BJ (cell line): ENCODE data around the gene IL18RAP. TPM values are rescaled to one million over a fixed set of nuclear protein-coding genes. Genes with fewer than 3 reads are reported as not detected.

ENCODE experiments used
- CTCF ChIA-PET: fragments of 350-600 bp; formaldehyde crosslinking; extraction: SDS; loops from one replicate; lab custom pipeline; 2021; ENCODE audit warnings: antibody characterized with exemption, inconsistent platforms; lab: Yijun Ruan, JAX
- POLR2A ChIA-PET: fragments of 300-600 bp; sonication (Branson Sonifier 250); formaldehyde crosslinking; extraction: SDS; loops from one replicate; lab custom pipeline; 2021; ENCODE audit warnings: antibody characterized with exemption; lab: Charles Lee
- DNase-seq: peaks from one replicate; pipeline ENCODE4 v3.0.0-alpha.2; 2011; ENCODE audit warnings: low read depth
- H3K27me3 ChIP-seq: 2 replicates; pipeline ENCODE4 v1.6.0; 2011; ENCODE audit warnings: low read length; ENCODE audit not compliant: control insufficient read depth, insufficient read depth
- H3K36me3 ChIP-seq: 2 replicates; pipeline ENCODE4 v1.5.1; 2011; ENCODE audit warnings: low read length; ENCODE audit not compliant: control insufficient read depth, insufficient read depth
- H3K4me3 ChIP-seq: 2 replicates; pipeline ENCODE4 v1.5.1; 2011; ENCODE audit warnings: low read depth, mild to moderate bottlenecking, control low read depth, low read length
- CTCF ChIP-seq: IDR thresholded peaks from 2 replicates; pipeline ENCODE4 v1.5.1; 2011; ENCODE audit warnings: low read depth, mild to moderate bottlenecking, control low read depth, inconsistent platforms, low read length, moderate library complexity; ENCODE audit not compliant: insufficient read depth
- polyA plus RNA-seq: library from polyadenylated mRNA; depleted of rRNA; stranded (reverse); fragments of >200 nt; gene quantifications from 2 replicates; pipeline ENCODE4 v1.2.3, GENCODE V29; 2011

The IL18RAP gene
- polyA plus RNA-seq, 1 experiment: not detected

- Histone ChIP-seq H3K4me3 (no peak overlapping the region), H3K36me3 (no peaks in the 10 kb centered on the region), H3K27me3 (peaks cover 3% of the 10 kb centered on the region)
- POLR2A ChIA-PET: no interaction called here
- DNase-seq: no peak
- CTCF ChIA-PET: interaction anchor here (11.5 kb wide), 1 partner anchor 135 kb away, joined by 124 read pairs; no protein-coding TSS in a partner anchor
- no peak for TF ChIP-seq CTCF
These were observed 57.6 kb downstream of the IL18RAP start for GRCh38 chr2:102480285-102481195.

GRCh38 chr2:102481931-102482330, 59.0 kb downstream of the IL18RAP start:
- TF ChIP-seq CTCF: no peak
- Histone ChIP-seq H3K4me3 (no peak overlapping the region), H3K36me3 (no peaks in the 10 kb centered on the region), H3K27me3 (no peaks in the 10 kb centered on the region; the same call in 1 of the 2 replicates)
- DNase-seq: no peak
- POLR2A ChIA-PET: no interaction called here
- CTCF ChIA-PET: interaction anchor here (3.8 kb wide), 1 partner anchor 9 kb away, joined by 39 read pairs; the partner anchor contains the start of gene SLC9A4

- no peak for DNase-seq
- no peak overlapping the region for H3K4me3 ChIP-seq
- no peaks in the 10 kb centered on the region for H3K36me3 ChIP-seq
- no peak for TF ChIP-seq CTCF
- no peaks in the 10 kb centered on the region; the same call in 1 of the 2 replicates for H3K27me3 ChIP-seq
- CTCF ChIA-PET: interaction anchor here (0.5 to 3.8 kb wide), 3 partner anchors 10 to 367 kb away, joined by 3 to 39 read pairs (median 5); partner anchors contain the start of gene SLC9A4
- POLR2A ChIA-PET: no interaction called here
These were observed 60.1 kb downstream of the IL18RAP start for GRCh38 chr2:102483086-102483485.

- TF ChIP-seq CTCF: no peak
- CTCF ChIA-PET: interaction anchor here (1.2 to 3.8 kb wide), 2 partner anchors 11 to 131 kb away, joined by 5 to 39 read pairs; partner anchors contain the start of gene SLC9A4
- no peaks in the 10 kb centered on the region for H3K27me3 ChIP-seq
- no peak overlapping the region for H3K4me3 ChIP-seq
- POLR2A ChIA-PET: no interaction called here
- DNase-seq: no peak
- H3K36me3 ChIP-seq: no peaks in the 10 kb centered on the region
These were observed 61.5 kb downstream of the IL18RAP start for GRCh38 chr2:102484310-102485061.
